NCI-H526 (cell line): ENCODE measurements around the gene MKI67.

ENCODE experiments used
- DNase-seq, 2 experiments: peaks; one replicate each; lab custom pipeline; 2025; lab: John Stamatoyannopoulos, UW

The MKI67 gene

GRCh38 chr10:128065881-128066534 is 60.2 kb downstream of the MKI67 start:
- DNase-seq = no peak

DNA sequence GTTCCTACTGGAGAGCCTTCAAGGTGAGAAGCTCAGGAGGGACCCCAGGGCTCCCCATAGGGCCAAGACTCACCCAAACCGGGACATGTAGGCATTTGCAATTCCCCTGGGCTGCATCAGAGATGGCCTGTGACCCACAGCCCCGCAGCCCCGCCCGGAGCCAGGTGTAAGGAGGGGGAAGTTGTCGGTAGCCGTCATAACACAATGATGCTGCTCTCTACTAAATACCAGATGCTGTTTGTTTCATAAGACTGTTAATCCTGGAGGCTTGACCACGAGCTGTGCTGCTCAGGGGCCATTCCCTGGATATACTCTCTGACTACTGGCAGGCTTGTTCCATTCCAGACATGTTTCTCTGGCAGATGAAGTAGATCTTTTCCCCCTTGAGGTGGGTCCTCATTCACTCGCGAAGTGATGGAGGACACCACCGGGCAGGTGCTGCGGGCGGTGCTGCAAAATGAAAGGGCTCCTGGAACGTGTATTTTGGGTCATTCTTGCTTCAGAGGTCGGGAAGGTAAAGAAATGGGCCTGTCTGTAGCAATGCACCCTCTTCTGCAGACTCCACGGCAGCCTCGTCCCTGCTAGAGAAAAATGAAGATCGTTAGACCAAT is 61.1 kb downstream of the MKI67 start:
- DNase-seq = no peak

DNA sequence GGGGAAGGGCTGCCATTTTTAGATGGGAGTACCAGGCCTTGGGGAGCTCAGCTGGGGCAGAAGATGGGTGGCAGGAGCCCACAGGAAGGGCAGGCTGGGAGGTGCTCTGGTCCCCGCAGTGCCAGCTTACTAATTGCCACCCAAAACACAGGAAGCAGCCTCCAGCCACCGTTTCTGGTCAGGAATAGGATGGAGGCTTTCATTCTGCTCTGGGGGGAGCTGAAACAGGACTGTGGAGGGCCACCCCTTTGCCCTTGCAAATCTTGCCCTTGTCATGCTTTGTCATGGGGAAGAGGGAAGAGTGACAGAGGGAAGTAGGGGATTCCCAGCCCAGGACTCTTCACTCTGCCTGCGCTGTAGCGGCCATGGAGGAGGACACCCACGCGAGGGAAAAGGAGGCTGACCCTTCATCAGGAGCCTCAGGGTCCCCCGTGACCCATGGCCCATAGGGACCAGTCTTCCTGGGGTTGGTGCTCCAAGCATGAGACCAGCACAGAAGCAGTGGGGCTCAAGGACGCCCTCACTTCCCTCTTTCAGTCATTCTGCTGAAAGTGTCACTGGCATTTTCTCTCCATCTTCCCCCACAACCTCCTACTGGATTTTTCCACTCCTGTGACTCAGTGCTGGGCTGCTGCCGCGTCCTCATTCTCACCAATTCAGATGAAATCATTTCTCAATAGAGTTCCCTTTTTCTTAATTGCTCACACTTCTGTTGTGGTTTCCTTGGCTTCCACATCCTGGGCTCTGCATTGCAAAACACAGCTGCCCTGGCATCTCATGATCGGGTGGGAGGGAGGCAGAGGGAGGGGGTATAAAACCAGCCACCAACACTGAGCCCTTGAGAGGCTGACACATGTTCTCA is 61.9 kb downstream of the MKI67 start:
- DNase-seq = no peak

DNA sequence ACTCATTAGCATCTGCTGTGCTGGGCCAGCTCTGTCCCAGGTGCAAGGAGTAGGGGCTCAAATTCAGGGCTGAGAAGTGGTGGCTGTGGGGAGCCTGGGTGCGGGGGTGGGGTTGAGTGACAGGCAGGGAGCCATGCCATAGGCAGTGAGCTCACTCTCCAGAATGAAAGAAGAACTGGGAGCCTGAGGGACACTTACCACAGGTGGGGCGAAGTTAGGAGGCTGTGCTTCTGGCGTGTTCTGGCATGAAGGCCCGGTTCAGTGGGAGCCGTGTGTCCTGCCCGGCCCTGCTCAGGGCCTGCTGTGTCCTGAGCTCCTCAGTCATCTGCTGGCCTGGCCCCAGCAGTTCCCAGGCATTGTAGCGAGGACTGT is 62.5 kb downstream of the MKI67 start:
- DNase-seq = no peak

DNA sequence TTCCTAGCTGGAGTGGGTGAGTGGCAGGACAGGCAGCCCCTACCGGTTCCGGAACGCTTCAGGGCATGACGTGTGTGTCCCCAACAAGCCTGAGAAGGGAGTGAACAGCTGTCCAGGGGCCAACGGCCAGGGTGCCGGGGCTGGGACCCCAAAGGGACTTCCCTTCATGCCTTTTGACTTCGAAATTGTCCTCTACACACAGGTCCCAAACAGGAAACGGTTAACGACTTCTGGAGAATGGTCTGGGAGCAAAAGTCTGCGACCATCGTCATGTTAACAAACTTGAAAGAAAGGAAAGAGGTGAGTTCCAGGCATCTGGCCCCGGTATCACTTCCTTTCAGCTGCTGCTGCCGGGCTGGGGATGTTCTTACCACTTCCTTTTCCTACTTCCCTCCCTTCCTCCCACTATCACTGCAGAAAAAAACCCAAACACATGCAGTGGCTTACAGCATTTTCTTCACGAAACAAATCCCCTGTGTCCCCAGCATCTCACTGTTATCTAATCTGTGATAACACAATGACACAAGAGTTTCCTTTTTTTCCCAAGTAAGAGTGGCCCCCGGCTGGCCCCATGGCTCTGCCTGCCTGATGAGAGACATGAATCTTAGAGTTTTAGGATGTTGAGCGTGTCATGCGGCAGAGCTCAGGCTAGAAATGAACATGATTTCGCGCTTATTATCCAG is 63.2 kb downstream of the MKI67 start:
- no peak for DNase-seq

- no peak for DNase-seq
Observed at GRCh38 chr10:128062331-128062880, 63.8 kb downstream of the MKI67 start.

DNA sequence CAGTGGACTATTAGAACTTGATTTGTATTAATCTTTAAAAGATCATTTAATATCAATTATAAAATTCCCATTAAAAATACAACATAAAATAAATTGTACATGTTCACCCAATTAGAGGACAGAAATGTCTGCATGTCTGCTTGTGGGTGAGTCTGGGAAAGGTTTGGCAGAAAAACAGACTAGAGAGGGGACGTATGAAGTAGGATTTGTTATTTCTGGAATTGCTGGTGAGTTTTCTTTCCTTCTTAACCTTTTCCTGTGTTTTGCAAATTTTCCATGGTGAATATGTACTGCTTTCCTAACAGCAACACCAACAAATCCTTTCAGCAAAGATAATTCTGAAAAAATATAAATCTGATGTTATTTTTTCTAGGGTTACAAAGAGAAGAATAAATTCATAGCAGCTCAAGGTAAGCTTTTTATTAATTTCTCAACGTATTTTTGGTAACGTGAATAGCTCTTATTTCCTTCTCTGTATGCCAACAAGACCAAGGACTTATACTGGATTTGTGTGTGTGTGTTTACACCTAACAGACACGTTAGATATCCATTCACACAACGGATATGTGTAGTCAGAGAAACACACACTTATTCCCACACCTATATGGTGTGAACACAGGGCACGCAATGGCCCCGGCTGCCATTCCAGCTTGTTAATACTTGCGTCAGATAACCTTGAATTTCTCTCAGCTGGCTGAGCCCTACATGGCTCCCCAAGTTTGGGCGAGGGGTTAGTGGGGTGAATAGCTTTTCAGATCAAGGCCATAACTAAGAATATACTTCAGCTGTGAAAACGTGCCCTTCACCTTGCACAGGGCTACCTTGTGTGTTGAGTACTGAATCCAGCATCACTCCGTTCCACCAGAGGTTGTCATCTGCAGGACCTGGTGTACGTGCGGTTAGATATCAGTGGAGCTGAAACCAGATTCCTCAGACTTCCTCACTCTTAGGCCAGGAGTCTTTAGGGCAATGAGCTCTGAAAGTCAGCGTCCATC is 64.6 kb downstream of the MKI67 start:
- no peak for DNase-seq

- DNase-seq = no peak
Observed at GRCh38 chr10:128060341-128061250, 65.6 kb downstream of the MKI67 start.

- no peak for DNase-seq
Observed at GRCh38 chr10:128059982-128060293, 66.3 kb downstream of the MKI67 start.

DNA sequence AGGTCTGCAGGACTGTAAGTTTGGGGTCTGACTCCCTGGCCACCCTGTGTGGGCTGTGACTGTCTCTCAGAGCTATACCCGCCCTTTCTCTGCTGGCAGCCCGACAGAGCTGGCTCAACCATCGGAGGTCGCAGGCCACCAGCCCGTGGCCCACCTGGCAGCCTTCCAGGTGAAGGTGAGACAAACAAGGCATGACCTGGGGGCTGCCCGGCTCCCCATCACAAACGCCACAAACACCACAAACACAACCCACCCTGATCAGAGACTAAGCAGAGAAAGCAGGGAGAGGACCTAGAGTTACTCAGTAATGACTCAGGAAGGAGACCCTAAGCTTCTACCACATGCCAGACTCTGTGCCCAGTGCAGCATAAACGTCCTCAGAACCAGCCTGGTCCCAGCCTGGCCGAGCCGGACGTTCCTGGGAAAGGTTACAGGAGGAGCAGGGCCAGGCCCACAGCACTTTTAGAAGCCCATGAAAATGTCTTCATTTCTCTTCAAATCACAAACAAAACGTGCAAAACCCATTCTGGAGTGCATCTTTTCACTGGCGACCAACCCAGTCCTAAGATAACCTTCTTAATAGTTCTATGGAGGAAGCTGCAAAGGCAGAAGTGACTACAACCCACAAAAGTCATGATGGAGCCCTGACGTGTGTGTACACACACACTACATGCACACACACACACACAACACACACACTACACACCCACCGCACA is 66.8 kb downstream of the MKI67 start:
- no peak for DNase-seq

- DNase-seq = no peak
Observed at GRCh38 chr10:128058750-128059134, 67.5 kb downstream of the MKI67 start.

- no peak for DNase-seq
Observed at GRCh38 chr10:128058106-128058749, 68.0 kb downstream of the MKI67 start.

DNA sequence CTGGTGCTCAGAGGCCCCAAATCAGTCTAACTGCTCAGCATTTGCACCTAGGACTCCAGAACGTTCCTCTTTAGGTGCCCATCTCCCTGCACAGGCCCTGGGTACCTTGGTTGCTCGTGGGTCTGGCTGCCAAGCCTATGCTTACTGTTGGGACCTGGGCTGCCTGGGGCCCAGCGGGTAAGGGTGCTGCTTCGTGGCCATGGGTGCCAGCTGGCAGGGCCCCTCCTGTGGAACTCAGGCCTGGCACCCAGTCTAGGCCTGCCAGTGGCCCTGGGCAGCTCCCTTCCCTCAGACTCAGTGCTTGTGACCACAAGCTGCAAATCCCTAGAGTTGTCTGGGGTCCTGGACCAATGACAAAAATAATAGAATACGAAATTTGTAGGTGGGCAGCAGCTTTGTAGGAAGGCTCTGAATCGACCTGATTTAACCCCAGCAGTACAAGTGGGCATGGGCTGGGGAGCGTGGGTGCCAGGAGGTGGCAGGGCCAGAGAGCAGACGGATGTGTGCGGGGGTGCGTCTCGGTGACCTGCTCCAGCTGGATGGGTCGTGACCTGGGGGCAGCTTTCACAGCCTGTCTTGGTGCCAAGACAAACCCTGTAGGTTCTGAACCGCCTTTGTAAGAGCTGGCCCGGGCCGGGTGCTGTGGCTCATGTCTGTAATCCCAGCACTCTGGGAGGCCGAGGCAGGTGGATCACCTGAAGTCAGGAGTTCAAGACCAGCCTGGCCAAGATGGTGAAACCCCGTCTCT is 69.7 kb downstream of the MKI67 start:
- no peak for DNase-seq

DNA sequence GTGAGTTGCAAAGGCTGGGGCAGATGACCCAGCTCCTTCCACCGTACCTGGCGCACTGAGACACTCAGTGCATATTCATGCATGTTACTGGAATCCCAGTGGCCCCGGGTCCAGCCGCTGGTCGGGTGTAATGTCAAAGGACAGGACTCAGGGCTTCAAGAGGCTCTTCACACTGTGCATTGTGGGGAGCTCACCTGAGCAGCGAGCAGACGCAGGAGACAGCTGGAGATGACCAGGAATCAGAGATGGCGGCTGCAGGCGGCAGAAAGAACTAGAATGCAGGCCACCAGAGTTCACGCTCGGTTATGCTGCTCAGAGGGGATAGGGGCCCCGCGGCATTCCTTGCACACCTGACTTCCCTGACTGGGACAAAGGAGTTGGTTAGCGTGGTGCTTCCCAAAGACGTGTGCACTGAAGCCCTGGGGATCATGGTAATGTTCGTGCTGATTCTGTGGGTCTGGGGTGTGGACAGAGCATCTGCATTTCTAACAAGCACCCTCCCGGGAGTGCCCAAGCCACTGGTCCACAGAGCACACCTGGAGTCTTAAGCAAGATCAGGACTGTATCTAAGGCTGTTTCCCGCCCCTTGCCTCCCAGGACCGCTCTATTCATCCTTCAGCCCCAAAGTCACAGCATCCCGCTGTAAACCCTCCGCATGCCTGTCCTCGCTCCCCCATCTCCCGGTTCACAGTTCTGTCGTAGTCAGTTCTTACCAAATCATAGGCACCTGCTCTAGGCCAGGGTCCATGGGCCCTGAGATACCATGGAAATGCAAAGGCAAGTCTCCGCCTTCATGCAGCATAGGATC is 71.0 kb downstream of the MKI67 start:
- no peak for DNase-seq

GRCh38 chr10:128054163-128054970 is 71.9 kb downstream of the MKI67 start:
- DNase-seq = no peak

DNA sequence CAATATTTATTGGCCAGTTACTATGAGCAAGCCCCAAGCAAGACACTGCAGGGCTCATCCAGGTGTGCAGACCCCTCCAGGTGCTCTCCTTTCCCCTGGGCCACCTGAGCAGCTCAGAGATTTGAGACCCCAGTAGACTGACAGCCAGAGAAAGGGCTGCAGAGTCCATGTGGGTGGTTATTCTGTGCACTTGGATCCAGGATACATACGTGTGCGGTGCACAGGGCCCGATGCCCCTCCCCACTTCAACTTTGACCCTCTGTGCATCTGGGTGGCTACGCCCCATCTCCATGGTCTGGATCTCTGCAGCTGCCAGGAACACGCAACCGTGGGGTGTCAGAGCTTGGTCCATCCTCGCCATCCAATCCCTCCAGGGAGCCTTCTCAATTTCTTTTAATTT is 72.9 kb downstream of the MKI67 start:
- DNase-seq = no peak

DNA sequence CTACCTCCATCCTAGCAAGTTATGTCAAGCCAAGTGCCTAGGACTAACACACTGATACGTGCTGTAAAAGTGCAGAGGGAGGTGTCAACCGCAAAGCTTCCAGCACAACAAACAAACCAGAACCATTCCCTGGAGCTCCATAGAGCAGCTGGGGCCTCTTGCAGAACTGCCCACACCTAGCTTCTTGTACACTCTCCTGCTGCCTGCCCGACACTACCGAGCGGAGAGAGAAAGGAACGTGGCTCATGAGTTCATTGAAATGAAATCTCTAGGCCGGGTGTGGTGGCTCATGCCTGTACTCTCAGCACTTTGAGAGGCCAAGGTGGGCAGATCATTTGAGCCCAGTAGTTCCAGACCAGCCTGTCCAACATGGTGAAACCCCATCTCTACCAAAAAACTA is 73.5 kb downstream of the MKI67 start:
- no peak for DNase-seq
